Measurements from ENCODE around the gene BCL6. TPM values are rescaled to one million over a fixed set of nuclear protein-coding genes. Genes with fewer than 3 reads are reported as not detected.

Gene BCL6
- total RNA-seq, 1 donor from 2014 or later, result 106 TPM

DNA sequence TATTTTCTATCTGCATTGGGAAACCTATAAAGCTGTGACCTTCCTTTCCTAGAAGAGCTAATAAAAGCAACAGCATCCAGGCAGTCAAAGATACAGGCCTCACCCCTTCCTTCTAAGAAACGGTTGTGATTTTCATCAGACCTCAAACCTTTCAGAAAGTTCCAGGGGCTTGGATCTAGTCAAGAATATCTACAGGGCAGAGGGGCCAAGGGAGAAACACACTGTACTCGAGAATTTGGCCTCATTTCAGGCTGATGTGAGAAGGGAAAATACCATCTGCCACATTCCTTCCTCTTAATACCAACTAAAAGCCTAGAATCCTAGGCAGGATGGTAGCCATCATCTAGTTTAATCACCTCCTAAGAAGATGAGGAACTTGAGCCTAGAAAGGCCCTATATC, 24.5 kb upstream of the BCL6 start:
- Histone ChIP-seq H3K36me3 (no peaks in the 10 kb centered on the region), H3K4me1 (no peaks in the 10 kb centered on the region), H3K9me3 (no peaks in the 10 kb centered on the region), H3K27ac (no peak overlapping the region), H3K4me3 (no peak overlapping the region), H3K27me3 (no peaks in the 10 kb centered on the region)
- intact Hi-C loops (cut with DNase I), result no loop called here
- no peak for TF ChIP-seq CTCF (IDR thresholded peaks at IDR 0.05)
- DNase-seq, result no peak
- ATAC-seq, result no peak

- DNase-seq (no peak), ATAC-seq (no peak)
- Histone ChIP-seq H3K36me3 (no peaks in the 10 kb centered on the region), H3K4me1 (no peaks in the 10 kb centered on the region), H3K27ac (no peak overlapping the region), H3K4me3 (no peak overlapping the region), H3K9me3 (no peaks in the 10 kb centered on the region), H3K27me3 (no peaks in the 10 kb centered on the region)
- TF ChIP-seq CTCF (IDR thresholded peaks at IDR 0.05), result no peak
- intact Hi-C loops (cut with DNase I), result no loop called here
Measured at GRCh38 chr3:187767266-187768012, 22.2 kb upstream of the BCL6 start.

DNA sequence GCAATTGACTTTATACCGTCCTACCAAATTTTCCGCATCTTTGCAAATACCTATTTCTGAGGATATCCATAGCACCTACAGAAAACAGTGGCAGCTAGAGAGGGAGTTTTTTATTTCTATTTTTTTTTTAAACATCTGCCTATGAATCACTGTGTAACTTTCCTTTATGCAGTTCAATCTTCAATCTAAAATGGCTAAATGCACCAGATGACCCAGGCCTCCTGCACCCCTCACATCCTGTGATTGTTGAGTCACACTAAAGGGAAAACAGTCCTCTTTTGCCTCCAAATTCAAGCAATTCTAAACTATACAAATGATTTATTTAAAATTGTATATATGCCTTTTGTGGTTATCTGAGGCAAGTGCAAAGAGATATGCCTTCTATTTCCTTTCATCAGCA, 20.1 kb upstream of the BCL6 start:
- Histone ChIP-seq H3K27me3 (no peaks in the 10 kb centered on the region), H3K9me3 (no peaks in the 10 kb centered on the region), H3K27ac (no peak overlapping the region), H3K4me1 (no peaks in the 10 kb centered on the region), H3K36me3 (no peaks in the 10 kb centered on the region), H3K4me3 (no peak overlapping the region)
- TF ChIP-seq CTCF (IDR thresholded peaks at IDR 0.05), result no peak
- intact Hi-C loops (cut with DNase I), result no loop called here
- DNase-seq, result no peak
- no peak for ATAC-seq

GRCh38 chr3:187763850-187764648, 18.8 kb upstream of the BCL6 start:
- Histone ChIP-seq H3K36me3 (no peaks in the 10 kb centered on the region), H3K27me3 (no peaks in the 10 kb centered on the region), H3K9me3 (no peaks in the 10 kb centered on the region), H3K27ac (no peak overlapping the region), H3K4me3 (no peak overlapping the region), H3K4me1 (no peaks in the 10 kb centered on the region)
- DNase-seq (no peak), ATAC-seq (no peak)
- no peak for TF ChIP-seq CTCF (IDR thresholded peaks at IDR 0.05)
- intact Hi-C loops (cut with DNase I), result no loop called here

GRCh38 chr3:187762792-187763191, 17.5 kb upstream of the BCL6 start:
- no peak overlapping the region for H3K4me3 ChIP-seq
- H3K27ac ChIP-seq, result no peak overlapping the region
- H3K27me3 ChIP-seq, result no peaks in the 10 kb centered on the region
- ATAC-seq (no peak), DNase-seq (no peak)
- H3K36me3 ChIP-seq, result no peaks in the 10 kb centered on the region
- TF ChIP-seq CTCF (IDR thresholded peaks at IDR 0.05), result no peak
- no peaks in the 10 kb centered on the region for H3K9me3 ChIP-seq
- H3K4me1 ChIP-seq, result no peaks in the 10 kb centered on the region
- intact Hi-C loops (cut with DNase I), result no loop called here

Data from upper lobe of right lung (tissue), 1 donor.